Cardiac muscle cell (in vitro differentiated cells and primary cell): ENCODE data around the gene ZPBP. TPM values are rescaled to one million over a fixed set of nuclear protein-coding genes. Genes with fewer than 3 reads are reported as not detected.
A peak's percentile ranks its signal among the peaks of the same experiment; 100 is the strongest.

ENCODE experiments used
- DNase-seq, 2 donors: peaks; one replicate each; pipeline versions ENCODE4 v3.0.0 to v3.0.0-alpha.2; 2010 to 2017; ENCODE audit warnings: low read depth in 1 of 2, low spot score in 1 of 2
- H3K27ac ChIP-seq: fragments of 200-600 bp; sonication (generic); 2 replicates; pipeline ENCODE4 v1.5.1; 2016
- H3K27me3 ChIP-seq: fragments of 200-600 bp; sonication (generic); 2 replicates; pipeline ENCODE4 v1.6.0; 2016; ENCODE audit warnings: control low read depth
- H3K36me3 ChIP-seq: fragments of 200-600 bp; sonication (generic); 2 replicates; pipeline ENCODE4 v1.5.1; 2016; ENCODE audit warnings: control low read depth
- H3K4me1 ChIP-seq: fragments of 200-600 bp; sonication (generic); 2 replicates; pipeline ENCODE4 v1.8.1; 2017; ENCODE audit warnings: low read depth, mild to moderate bottlenecking, mixed run types
- H3K4me3 ChIP-seq: fragments of 200-600 bp; sonication (generic); 2 replicates; pipeline ENCODE4 v1.5.1; 2016; ENCODE audit warnings: mild to moderate bottlenecking
- H3K9me3 ChIP-seq: fragments of 200-600 bp; sonication (generic); 2 replicates; pipeline ENCODE4 v1.5.1; 2017; ENCODE audit warnings: low read depth, mild to moderate bottlenecking, control low read depth
- polyA plus RNA-seq: library from polyadenylated mRNA; unstranded; fragments of >200 nt; fragmentation: Nextera tagmentation; extraction: Ambion mirVana; gene quantifications from 2 replicates; pipeline ENCODE4 v1.2.1, GENCODE V29; 2016
- total RNA-seq: library from RNA; depleted of rRNA; stranded (reverse); fragments of >200 nt; gene quantifications from 2 replicates; pipeline ENCODE4 v1.2.3, GENCODE V29; 2016
- TF ChIP-seq, protein P1 (sequence below): IDR thresholded peaks from 2 replicates; pipeline ENCODE4 v1.5.1; 2012; ENCODE audit warnings: low read depth, mild to moderate bottlenecking, low read length

The ZPBP gene
- total and polyA plus RNA-seq, 2 experiments from 2014 or later = not detected

DNA sequence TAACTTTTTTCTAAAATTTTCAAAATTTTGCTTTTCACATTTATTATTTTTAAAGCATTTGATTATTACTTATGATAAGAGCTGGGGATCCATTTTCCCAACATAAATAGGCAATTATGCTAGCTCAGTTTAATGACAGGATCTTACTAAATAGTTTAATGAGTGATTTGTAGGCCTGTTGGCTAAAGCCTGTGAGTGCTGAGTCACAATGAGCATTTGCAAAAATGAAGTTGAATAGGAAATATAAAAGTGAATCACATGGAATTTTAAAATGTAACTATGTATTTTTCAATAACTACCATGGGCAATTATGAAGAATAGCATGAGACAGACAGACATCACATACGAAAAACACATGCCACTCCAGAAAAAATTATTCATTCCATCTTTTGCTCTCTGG is 45.1 kb upstream of the ZPBP start:
- no peak overlapping the region for H3K4me3 ChIP-seq
- no peaks in the 10 kb centered on the region for H3K4me1 ChIP-seq
- no peaks in the 10 kb centered on the region for H3K27me3 ChIP-seq
- no peaks in the 10 kb centered on the region for H3K36me3 ChIP-seq
- no peak for DNase-seq
- no peak overlapping the region for H3K27ac ChIP-seq
- no peaks in the 10 kb centered on the region for H3K9me3 ChIP-seq
- TF ChIP-seq, protein P1, sequence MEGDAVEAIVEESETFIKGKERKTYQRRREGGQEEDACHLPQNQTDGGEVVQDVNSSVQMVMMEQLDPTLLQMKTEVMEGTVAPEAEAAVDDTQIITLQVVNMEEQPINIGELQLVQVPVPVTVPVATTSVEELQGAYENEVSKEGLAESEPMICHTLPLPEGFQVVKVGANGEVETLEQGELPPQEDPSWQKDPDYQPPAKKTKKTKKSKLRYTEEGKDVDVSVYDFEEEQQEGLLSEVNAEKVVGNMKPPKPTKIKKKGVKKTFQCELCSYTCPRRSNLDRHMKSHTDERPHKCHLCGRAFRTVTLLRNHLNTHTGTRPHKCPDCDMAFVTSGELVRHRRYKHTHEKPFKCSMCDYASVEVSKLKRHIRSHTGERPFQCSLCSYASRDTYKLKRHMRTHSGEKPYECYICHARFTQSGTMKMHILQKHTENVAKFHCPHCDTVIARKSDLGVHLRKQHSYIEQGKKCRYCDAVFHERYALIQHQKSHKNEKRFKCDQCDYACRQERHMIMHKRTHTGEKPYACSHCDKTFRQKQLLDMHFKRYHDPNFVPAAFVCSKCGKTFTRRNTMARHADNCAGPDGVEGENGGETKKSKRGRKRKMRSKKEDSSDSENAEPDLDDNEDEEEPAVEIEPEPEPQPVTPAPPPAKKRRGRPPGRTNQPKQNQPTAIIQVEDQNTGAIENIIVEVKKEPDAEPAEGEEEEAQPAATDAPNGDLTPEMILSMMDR = no peak

DNA sequence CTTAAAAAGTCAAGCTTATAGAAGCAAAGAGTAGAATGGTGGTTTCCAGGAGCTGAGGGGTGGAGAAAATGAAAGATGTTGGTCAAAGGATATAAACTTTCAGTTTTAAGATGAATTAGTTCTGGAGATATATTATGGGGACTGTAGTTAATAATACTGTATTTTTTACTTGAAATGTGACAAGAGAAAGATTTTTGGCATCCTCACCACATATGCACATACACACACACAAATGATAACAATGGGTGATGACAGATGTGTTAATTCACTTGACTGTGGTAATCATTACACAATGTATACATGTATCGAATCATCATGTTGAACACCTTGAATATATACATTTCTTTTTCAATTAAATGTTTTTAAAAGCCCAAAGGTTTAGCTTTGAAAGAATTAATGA is 32.7 kb upstream of the ZPBP start:
- no peak for DNase-seq
- H3K27ac ChIP-seq = no peak overlapping the region
- TF ChIP-seq, protein P1 = no peak
- H3K9me3 ChIP-seq = no peaks in the 10 kb centered on the region
- no peaks in the 10 kb centered on the region for H3K36me3 ChIP-seq
- no peaks in the 10 kb centered on the region for H3K4me1 ChIP-seq
- H3K4me3 ChIP-seq = no peak overlapping the region
- H3K27me3 ChIP-seq = no peaks in the 10 kb centered on the region

DNA sequence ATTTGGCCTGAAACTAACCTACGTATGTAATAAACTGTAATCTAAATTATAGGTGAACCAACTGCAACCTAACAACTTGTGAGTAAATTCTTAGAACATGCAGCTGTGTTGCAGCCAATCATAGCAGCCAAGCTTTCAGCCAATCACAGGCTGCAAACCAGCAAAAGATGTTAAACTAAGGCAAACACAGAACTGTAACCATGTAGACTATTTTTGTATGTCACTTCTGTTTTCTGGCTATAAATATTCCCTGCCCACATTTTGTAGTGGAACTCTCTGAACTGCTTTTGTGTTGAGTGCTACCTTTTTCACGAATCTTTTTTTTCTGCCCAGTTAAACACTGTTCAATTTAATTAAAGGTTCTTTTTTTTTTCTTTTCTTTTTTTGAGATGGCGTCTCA is 28.2 kb upstream of the ZPBP start:
- Histone ChIP-seq H3K9me3 (no peaks in the 10 kb centered on the region), H3K27ac (no peak overlapping the region), H3K4me1 (no peaks in the 10 kb centered on the region), H3K36me3 (no peaks in the 10 kb centered on the region), H3K27me3 (no peaks in the 10 kb centered on the region), H3K4me3 (no peak overlapping the region)
- TF ChIP-seq, protein P1 = no peak
- DNase-seq = no peak

DNA sequence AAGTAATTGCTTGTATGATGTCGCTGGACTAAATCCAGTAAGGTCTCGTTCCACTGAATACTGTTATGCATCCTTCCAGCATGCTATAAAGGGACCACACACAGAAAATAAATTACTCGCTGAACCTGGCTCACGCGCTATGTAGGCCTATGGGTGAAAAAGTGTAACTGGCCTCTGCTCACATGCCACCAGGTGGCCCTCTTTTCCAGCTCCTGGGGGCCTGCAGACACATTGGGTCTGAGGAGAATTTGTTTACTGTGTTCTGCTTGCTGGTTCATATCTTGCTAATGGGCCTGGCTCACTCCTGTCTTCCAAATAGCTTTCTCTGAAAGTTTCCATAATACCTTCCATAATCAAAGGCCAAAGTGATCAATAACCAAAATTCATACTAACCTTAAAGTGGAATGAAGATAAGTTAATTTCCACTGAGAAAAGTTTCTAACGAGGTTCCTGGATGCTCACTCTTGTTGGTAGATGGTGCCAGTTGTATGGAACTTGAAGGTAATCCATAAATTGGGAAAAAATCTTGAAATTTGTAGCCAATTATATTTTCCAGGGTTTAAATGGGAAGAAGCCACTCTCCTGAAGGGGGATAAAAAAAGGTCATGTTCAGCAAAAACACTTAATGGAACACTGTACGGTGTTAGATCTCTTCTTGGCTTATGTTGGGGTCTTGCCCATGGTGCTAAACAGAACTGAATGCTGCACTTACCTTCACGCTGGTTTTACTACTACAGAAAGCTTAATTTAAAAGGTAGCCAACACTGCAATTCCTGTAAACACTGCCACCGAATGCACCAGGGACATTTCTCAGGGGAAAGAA is 27.0 kb upstream of the ZPBP start:
- DNase-seq = peak in 1 of 2 donors; percentile 46
- H3K27me3 ChIP-seq = no peaks in the 10 kb centered on the region
- H3K36me3 ChIP-seq = no peaks in the 10 kb centered on the region
- TF ChIP-seq, protein P1 = no peak
- H3K9me3 ChIP-seq = no peaks in the 10 kb centered on the region
- H3K4me3 ChIP-seq = no peak overlapping the region
- no peaks in the 10 kb centered on the region for H3K4me1 ChIP-seq
- no peak overlapping the region for H3K27ac ChIP-seq

DNA sequence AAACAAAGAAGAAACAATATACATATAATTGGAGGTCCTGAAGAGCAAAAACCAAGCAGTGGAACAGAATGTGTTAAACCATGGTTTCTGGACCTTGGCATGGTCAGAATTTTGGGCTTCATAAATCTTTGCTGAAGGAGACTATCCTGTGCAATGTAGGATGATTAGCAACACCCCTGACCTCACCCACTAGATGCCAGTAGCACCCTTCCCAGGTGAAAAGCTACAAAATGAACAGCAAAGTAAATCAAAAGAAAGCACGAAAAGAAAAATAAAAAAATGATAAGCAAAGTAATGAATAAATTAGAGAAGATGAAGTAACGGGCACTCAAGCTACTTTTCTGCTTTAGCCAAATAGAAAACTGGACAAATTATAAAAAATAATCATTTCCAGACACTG is 19.2 kb upstream of the ZPBP start:
- no peaks in the 10 kb centered on the region for H3K9me3 ChIP-seq
- H3K27ac ChIP-seq = no peak overlapping the region
- no peak for DNase-seq
- no peaks in the 10 kb centered on the region for H3K4me1 ChIP-seq
- no peaks in the 10 kb centered on the region for H3K36me3 ChIP-seq
- no peaks in the 10 kb centered on the region for H3K27me3 ChIP-seq
- H3K4me3 ChIP-seq = no peak overlapping the region
- TF ChIP-seq, protein P1 = no peak
